ENCODE results near the gene PKD2. TPM values are rescaled to one million over a fixed set of nuclear protein-coding genes. Genes with fewer than 3 reads are reported as not detected.
"Not testable (repeated sequence)": the region's sequence is repeated elsewhere in the genome, so short reads cannot be mapped to it uniquely, and the experiment has no call there.

The PKD2 gene
- total RNA-seq, 2 experiments from 2014 or later, result 11.8 to 13.2 TPM

GRCh38 chr4:88119943-88120342 lies 112.5 kb downstream of the PKD2 start:
- Mint-ChIP-seq H3K36me3 (ENCODE audit: low read depth) (peaks cover 9% of the 10 kb centered on the region), H3K9me3 (peaks cover 28% of the 10 kb centered on the region), H3K27me3 (no peaks in the 10 kb centered on the region), H3K4me3 (no peak overlapping the region), H3K27ac (no peak overlapping the region), H3K4me1 (no peaks in the 10 kb centered on the region)
- POLR2A ChIA-PET, result no interaction called here
- no peak for DNase-seq
- CTCF ChIA-PET, result interaction anchor here (0.7 to 0.9 kb wide), 2 partner anchors 10 to 21 kb away, joined by 3 read pairs; no protein-coding TSS in a partner anchor

GRCh38 chr4:88122260-88122659 lies 114.8 kb downstream of the PKD2 start:
- H3K27me3 Mint-ChIP-seq; DNase-seq; H3K4me1 Mint-ChIP-seq; H3K36me3 Mint-ChIP-seq (ENCODE audit: low read depth); H3K27ac Mint-ChIP-seq; H3K4me3 Mint-ChIP-seq; POLR2A ChIA-PET: not testable (repeated sequence)
- CTCF ChIA-PET, result interaction anchor here (1.3 kb wide), 1 partner anchor 11 kb away, joined by 3 read pairs; no protein-coding TSS in a partner anchor
- H3K9me3 Mint-ChIP-seq, result peaks cover 31% of the 10 kb centered on the region

Other genes with a start within 250 kb of the PKD2 start
- not detected for gene IBSP, start 208.1 kb upstream of the PKD2 start, total RNA-seq
- not detected for gene MEPE, start 174.7 kb upstream of the PKD2 start, total RNA-seq
- gene SPP1, start 31.9 kb upstream of the PKD2 start, total RNA-seq, result under 1 TPM; 0.17 to 0.79 TPM
- gene ABCG2, start 151.0 kb downstream of the PKD2 start, total RNA-seq, result 1 to 10 TPM; 1.1 to 1.4 TPM

All from activated CD4-positive, alpha-beta T cell treated with anti-CD3 and anti-CD28 coated beads, Interleukin-2, amount 10 ng/mL, durations not matched to agents 7 days and 5 days (primary cell).